ENCODE data around the gene OXTR. TPM values are rescaled to one million over a fixed set of nuclear protein-coding genes. Genes with fewer than 3 reads are reported as not detected.
A peak's percentile ranks its signal among the peaks of the same experiment; 100 is the strongest.

OXTR gene
- total and polyA plus RNA-seq, 2 of the 4 experiments (the other 2 are of a cell fraction): 42.8 to 56.1 TPM

DNA sequence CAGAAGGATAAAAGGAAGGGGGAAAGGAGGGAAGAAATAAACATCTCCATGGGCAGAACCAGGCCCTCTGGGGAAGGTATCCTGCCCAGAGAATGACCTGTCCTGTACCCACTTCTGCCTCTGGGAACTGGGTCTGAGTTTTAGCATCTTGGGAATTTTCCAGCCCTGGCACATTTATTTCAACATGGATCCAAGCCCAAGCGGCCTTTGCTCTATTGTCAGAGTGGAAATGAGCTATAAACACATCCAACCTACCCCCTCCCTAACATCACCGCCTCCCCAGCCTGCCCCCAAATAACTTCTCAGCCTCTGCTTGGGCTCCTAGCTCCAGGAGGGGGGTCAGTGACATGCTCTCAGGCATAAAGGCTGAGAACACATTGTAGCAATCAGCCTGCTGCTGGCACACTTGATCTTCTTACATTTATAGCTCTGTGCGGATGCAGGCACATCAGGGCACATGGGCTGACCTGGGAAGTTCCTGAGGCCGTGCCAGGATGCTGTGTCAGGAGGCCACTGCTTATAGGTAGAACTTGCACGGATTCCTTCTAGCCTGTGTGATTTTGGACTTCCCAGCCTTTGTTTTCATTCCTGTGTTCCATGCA, 4.6 kb upstream of the OXTR start:
- no peak overlapping the region for H3K9ac ChIP-seq (ENCODE audit: low read depth, low read length)
- H3K27me3 ChIP-seq (ENCODE audit: control insufficient read depth, insufficient read depth, low read length): peaks cover under 1% of the 10 kb centered on the region; the same call in 1 of the 2 replicates
- dilution Hi-C loops (cut with HindIII; ENCODE audit: low sequenced_read_pairs, unreplicated experiment) (no loop called here), intact Hi-C loops (cut with micrococcal nuclease) (no loop called here), in situ Hi-C loops (cut with MboI; ENCODE audit: low sequenced_read_pairs) (loop anchor here (10.0 to 25.0 kb wide), 2 partner anchors 191 to 288 kb away; partner anchors contain the start of gene RAD18)
- H4K8ac ChIP-seq (ENCODE audit: low read depth in 2 of 2, low read length in 2 of 2): no peak overlapping the region
- no peak overlapping the region for H3K4ac ChIP-seq (ENCODE audit: low read depth, low read length)
- no peak overlapping the region for H3K14ac ChIP-seq (replicated peaks; ENCODE audit: low read depth, low read length)
- WGBS, 2 experiments (ENCODE audit: extremely low coverage in 2 of 2, insufficient read length in 1 of 2): no CpG with 5 or more reads among the region's 5 CpGs
- H2BK5ac ChIP-seq (ENCODE audit: low read depth, low read length, poor library complexity, severe bottlenecking): no peak overlapping the region
- TF ChIP-seq FOS (IDR thresholded peaks at IDR 0.05; ENCODE audit: low read depth, low read length) (no peak), RAD21 (IDR thresholded peaks at IDR 0.05; ENCODE audit: low read length) (no peak), MAZ (IDR thresholded peaks at IDR 0.05; ENCODE audit: borderline replicate concordance, low read depth, low read length) (no peak), MAFK (IDR thresholded peaks at IDR 0.05; ENCODE audit: low read depth, low read length) (no peak), NFE2L2 (IDR thresholded peaks at IDR 0.05; ENCODE audit: low read depth, low read length) (no peak)
- TF ChIP-seq, protein P1, sequence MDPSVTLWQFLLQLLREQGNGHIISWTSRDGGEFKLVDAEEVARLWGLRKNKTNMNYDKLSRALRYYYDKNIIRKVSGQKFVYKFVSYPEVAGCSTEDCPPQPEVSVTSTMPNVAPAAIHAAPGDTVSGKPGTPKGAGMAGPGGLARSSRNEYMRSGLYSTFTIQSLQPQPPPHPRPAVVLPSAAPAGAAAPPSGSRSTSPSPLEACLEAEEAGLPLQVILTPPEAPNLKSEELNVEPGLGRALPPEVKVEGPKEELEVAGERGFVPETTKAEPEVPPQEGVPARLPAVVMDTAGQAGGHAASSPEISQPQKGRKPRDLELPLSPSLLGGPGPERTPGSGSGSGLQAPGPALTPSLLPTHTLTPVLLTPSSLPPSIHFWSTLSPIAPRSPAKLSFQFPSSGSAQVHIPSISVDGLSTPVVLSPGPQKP (IDR thresholded peaks at IDR 0.05; ENCODE audit: borderline replicate concordance, low read depth, low read length): no peak
- H3K4me3 ChIP-seq (ENCODE audit: insufficient read depth, low read depth, low read length): no peak overlapping the region
- no peak for DNase-seq
- H2BK120ac ChIP-seq (ENCODE audit: low read depth, low read length): 0 out of 2 replicates have a peak overlapping the region, but pooled peaks have one; percentile 14
- H4K20me1 ChIP-seq (ENCODE audit: insufficient read depth, low read length): no peaks in the 10 kb centered on the region
- ChIA-PET POLR2A (ENCODE audit: unreplicated experiment) (no interaction called here), CTCF (no interaction called here)
- H3K79me1 ChIP-seq (ENCODE audit: low read depth in 1 of 2, low read length in 2 of 2): no peaks in the 10 kb centered on the region
- no peak overlapping the region for H2BK15ac ChIP-seq (ENCODE audit: low read depth, low read length)
- no peak overlapping the region for H2AK9ac ChIP-seq (replicated peaks; ENCODE audit: low read depth, low read length, poor library complexity)
- no peak for ATAC-seq (ENCODE audit: low read depth)
- peaks cover 4% of the 10 kb centered on the region for H3K4me1 ChIP-seq (ENCODE audit: control insufficient read depth, insufficient read depth, low read length)
- H3K9me3 ChIP-seq (ENCODE audit: control insufficient read depth, insufficient read depth, low read length): no peaks in the 10 kb centered on the region
- no peak overlapping the region for H3K4me2 ChIP-seq (ENCODE audit: low read depth, low read length)
- H2BK20ac ChIP-seq (ENCODE audit: low read depth, low read length): no peak overlapping the region
- no peak overlapping the region for H3K27ac ChIP-seq (ENCODE audit: insufficient read depth, low read length)
- no peak overlapping the region for H3K23ac ChIP-seq (ENCODE audit: low read depth, low read length)
- H4K5ac ChIP-seq (ENCODE audit: low read depth, low read length): no peak overlapping the region
- no TSS peak for BruUV-seq (replicated peaks)
- 0 out of 2 replicates have a peak, but pooled peaks cover 6% of the 10 kb centered on the region for H3K9me1 ChIP-seq (ENCODE audit: insufficient read depth, low read length)
- H2AK5ac ChIP-seq (ENCODE audit: low read depth, low read length): no peak overlapping the region
- no peak overlapping the region for H2AFZ ChIP-seq (replicated peaks; ENCODE audit: low read length, poor library complexity)
- no peak overlapping the region for H3K18ac ChIP-seq (ENCODE audit: low read depth, low read length)
- no peak overlapping the region for H4K91ac ChIP-seq (ENCODE audit: insufficient read depth, low read depth, low read length)
- H3K56ac ChIP-seq (ENCODE audit: extremely low read depth, insufficient read depth, low read length): no peak overlapping the region
- no peaks in the 10 kb centered on the region for H3K36me3 ChIP-seq (ENCODE audit: control insufficient read depth, insufficient read depth, low read length)

Measured in IMR-90 (cell line).